Measurements from ENCODE around the gene SURF4. TPM values are rescaled to one million over a fixed set of nuclear protein-coding genes. Genes with fewer than 3 reads are reported as not detected.

Gene SURF4
- total RNA-seq, 1 experiment from 2014 or later, result 214 TPM

DNA sequence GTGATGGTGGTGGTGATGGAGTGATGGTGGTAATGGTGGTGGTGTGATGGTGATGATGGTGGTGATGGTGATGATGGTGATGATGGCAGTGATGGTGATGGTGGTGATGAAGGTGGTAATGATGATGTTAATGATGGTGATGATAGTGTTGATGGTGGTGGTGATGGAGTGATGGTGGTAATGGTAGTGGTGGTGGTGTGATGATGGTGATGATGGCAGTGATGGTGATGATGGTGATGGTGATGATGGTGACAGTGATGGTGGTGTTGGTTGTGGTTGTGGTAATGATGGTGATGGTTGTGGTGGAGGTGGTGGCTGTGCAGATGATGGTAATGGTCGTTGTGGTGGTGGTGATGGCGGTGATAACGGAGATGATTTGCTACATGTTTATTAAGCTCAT lies 7.6 kb upstream of the SURF4 start:
- ChIA-PET POLR2A (ENCODE audit: low non-redundant PET) (no interaction called here), CTCF (no interaction called here)
- TF ChIP-seq EZH2 (IDR thresholded peaks at IDR 0.05; ENCODE audit: borderline replicate concordance, low read depth, low read length, poor library complexity, severe bottlenecking) (no peak), CTCF (conservative IDR thresholded peaks at IDR 0.05; ENCODE audit: low read depth, low read length) (no peak)
- H3K36me3 ChIP-seq (ENCODE audit: insufficient read depth, low read length, poor library complexity, severe bottlenecking), result no peaks in the 10 kb centered on the region
- H3K9me3 ChIP-seq (ENCODE audit: low read depth, low read length, poor library complexity, severe bottlenecking), result no peaks in the 10 kb centered on the region
- DNase-seq (ENCODE audit: low spot score), result no peak
- no peak overlapping the region for H3K27ac ChIP-seq (ENCODE audit: low read depth, low read length, poor library complexity, severe bottlenecking)
- BruUV-seq (replicated peaks), result no TSS peak
- H3K4me3 ChIP-seq (ENCODE audit: low read depth, low read length, poor library complexity, severe bottlenecking), result no peak overlapping the region
- no peaks in the 10 kb centered on the region for H3K4me1 ChIP-seq (ENCODE audit: insufficient read depth, low read length, poor library complexity, severe bottlenecking)
- H3K27me3 ChIP-seq (replicated peaks; ENCODE audit: insufficient read depth, low read depth, low read length, poor library complexity), result no peaks in the 10 kb centered on the region
- intact Hi-C loops (cut with micrococcal nuclease; ENCODE audit: unreplicated experiment), result no loop called here

DNA sequence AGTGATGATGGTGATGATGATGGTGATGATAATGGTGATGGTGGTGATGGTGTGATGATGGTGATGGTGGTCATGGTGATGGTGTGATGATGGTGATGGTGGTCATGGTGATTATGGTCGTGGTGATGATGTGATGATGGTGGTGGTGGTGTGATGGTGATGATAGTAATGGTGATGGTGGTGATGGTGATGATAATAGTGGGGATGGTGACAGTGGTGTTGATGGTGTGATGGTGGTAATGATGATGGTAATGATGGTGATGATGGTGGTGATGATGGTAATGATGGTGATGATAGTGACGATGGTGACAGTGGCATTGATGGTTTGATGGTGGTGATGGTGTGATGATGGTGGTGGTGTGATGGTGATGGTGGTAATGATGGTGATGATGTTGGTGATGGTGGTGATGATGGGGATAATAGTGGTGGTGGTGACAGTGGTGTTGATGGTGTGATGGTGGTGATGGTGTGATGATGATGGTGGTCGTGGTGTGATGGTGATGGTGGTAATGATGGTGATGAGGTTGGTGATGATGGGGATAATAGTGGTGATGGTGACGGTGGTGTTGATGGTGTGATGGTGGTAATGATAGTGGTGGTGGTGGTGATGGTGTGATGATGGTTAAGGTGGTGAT lies 6.8 kb upstream of the SURF4 start:
- Histone ChIP-seq H3K9me3 (ENCODE audit: low read depth, low read length, poor library complexity, severe bottlenecking) (no peaks in the 10 kb centered on the region), H3K4me1 (ENCODE audit: insufficient read depth, low read length, poor library complexity, severe bottlenecking) (peaks cover 7% of the 10 kb centered on the region), H3K27me3 (replicated peaks; ENCODE audit: insufficient read depth, low read depth, low read length, poor library complexity) (no peaks in the 10 kb centered on the region), H3K4me3 (ENCODE audit: low read depth, low read length, poor library complexity, severe bottlenecking) (no peak overlapping the region), H3K27ac (ENCODE audit: low read depth, low read length, poor library complexity, severe bottlenecking) (no peak overlapping the region), H3K36me3 (ENCODE audit: insufficient read depth, low read length, poor library complexity, severe bottlenecking) (no peaks in the 10 kb centered on the region)
- ChIA-PET POLR2A (ENCODE audit: low non-redundant PET) (no interaction called here), CTCF (no interaction called here)
- TF ChIP-seq EZH2 (IDR thresholded peaks at IDR 0.05; ENCODE audit: borderline replicate concordance, low read depth, low read length, poor library complexity, severe bottlenecking) (no peak), CTCF (conservative IDR thresholded peaks at IDR 0.05; ENCODE audit: low read depth, low read length) (no peak)
- intact Hi-C loops (cut with micrococcal nuclease; ENCODE audit: unreplicated experiment), result no loop called here
- DNase-seq (ENCODE audit: low spot score), result no peak
- no TSS peak for BruUV-seq (replicated peaks)

DNA sequence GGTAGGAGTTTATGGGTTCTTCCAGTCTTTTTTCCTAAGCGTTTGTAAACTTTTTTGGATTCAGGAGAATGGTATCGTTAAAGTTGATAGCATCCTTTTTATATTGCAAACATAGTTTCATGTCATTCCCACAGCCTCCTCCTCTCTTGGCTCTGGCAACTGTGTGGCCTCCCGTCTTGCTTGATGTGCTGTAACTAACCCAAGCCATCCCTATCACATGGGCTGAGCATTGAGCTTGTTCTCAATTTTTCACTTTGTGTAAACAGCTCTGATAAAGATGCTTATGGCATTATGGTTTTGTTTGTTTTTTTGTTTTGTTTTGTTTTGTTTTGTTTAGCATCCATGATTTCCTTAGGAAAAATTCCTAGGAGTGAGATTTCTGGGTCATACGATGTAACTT lies 4.9 kb upstream of the SURF4 start:
- intact Hi-C loops (cut with micrococcal nuclease; ENCODE audit: unreplicated experiment), result no loop called here
- H3K4me3 ChIP-seq (ENCODE audit: low read depth, low read length, poor library complexity, severe bottlenecking), result no peak overlapping the region
- CTCF ChIA-PET, result interaction anchor here (0.7 kb wide), 1 partner anchor 53 kb away, joined by 5 read pairs; no protein-coding TSS in a partner anchor
- no peaks in the 10 kb centered on the region for H3K27me3 ChIP-seq (replicated peaks; ENCODE audit: insufficient read depth, low read depth, low read length, poor library complexity)
- no peaks in the 10 kb centered on the region for H3K9me3 ChIP-seq (ENCODE audit: low read depth, low read length, poor library complexity, severe bottlenecking)
- H3K27ac ChIP-seq (ENCODE audit: low read depth, low read length, poor library complexity, severe bottlenecking), result no peak overlapping the region
- H3K4me1 ChIP-seq (ENCODE audit: insufficient read depth, low read length, poor library complexity, severe bottlenecking), result peaks cover 21% of the 10 kb centered on the region
- no TSS peak for BruUV-seq (replicated peaks)
- no peaks in the 10 kb centered on the region for H3K36me3 ChIP-seq (ENCODE audit: insufficient read depth, low read length, poor library complexity, severe bottlenecking)
- no peak for TF ChIP-seq CTCF (conservative IDR thresholded peaks at IDR 0.05; ENCODE audit: low read depth, low read length)
- no peak for TF ChIP-seq EZH2 (IDR thresholded peaks at IDR 0.05; ENCODE audit: borderline replicate concordance, low read depth, low read length, poor library complexity, severe bottlenecking)
- DNase-seq (ENCODE audit: low spot score), result no peak
- POLR2A ChIA-PET (ENCODE audit: low non-redundant PET), result no interaction called here

All from A673 (cell line).